ENCODE measurements around the gene NSD1. TPM values are rescaled to one million over a fixed set of nuclear protein-coding genes. Genes with fewer than 3 reads are reported as not detected.

The NSD1 gene
- total RNA-seq, 1 experiment from 2014 or later: 48.9 TPM

DNA sequence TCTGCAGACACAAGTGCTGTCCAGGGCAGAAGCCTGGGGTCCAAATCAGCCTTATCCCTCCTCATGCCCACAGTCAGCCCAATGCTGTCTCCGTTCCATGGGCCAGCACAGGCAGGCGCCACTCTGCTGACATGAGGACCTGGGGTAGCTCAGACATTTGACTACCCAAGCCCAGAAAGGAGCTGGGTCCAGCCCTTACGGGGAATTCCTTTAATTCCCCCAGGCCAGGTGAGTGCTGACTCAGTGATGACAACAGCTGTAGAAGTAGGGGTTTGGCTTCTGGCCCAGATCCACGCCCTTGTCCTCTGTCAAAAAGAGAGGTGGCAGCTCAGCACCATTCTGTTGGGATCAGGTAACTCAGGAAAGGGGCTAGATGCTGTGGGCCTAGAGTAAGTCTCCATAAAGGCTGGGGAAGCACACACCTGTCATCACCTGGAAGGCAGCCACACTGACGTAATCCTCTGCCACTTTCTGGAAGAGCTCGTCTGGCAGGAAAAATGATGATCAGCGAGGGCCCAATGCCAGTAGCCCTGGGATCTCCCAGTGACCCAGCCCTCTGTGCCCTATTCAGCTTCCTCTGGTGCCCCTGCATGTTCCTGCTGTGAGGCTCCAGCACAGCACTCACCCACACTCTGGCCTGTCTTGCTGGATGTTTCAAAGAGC is 168.1 kb downstream of the NSD1 start:
- H3K36me3 ChIP-seq (ENCODE audit: low read depth, low read length): peaks cover 13% of the 10 kb centered on the region; the same call in 1 of the 2 replicates
- peaks cover 25% of the 10 kb centered on the region for H4K20me1 ChIP-seq (ENCODE audit: low read length)
- H3K27ac ChIP-seq (ENCODE audit: low read length): peak overlapping the region; percentile 92
- H3F3A ChIP-seq (ENCODE audit: low read length, unreplicated experiment): peaks cover 19% of the 10 kb centered on the region
- no peaks in the 10 kb centered on the region for H3K27me3 ChIP-seq (ENCODE audit: low read length)
- peak; percentile 50 for ATAC-seq
- DNase-seq: peak; percentile 99
- TF ChIP-seq EZH2 (IDR thresholded peaks at IDR 0.05; ENCODE audit: low read length, unreplicated experiment): no peak
- no peak for TF ChIP-seq EZH2phosphoT487 (IDR thresholded peaks at IDR 0.05; ENCODE audit: borderline replicate concordance, low read length)
- TF ChIP-seq, protein P1, sequence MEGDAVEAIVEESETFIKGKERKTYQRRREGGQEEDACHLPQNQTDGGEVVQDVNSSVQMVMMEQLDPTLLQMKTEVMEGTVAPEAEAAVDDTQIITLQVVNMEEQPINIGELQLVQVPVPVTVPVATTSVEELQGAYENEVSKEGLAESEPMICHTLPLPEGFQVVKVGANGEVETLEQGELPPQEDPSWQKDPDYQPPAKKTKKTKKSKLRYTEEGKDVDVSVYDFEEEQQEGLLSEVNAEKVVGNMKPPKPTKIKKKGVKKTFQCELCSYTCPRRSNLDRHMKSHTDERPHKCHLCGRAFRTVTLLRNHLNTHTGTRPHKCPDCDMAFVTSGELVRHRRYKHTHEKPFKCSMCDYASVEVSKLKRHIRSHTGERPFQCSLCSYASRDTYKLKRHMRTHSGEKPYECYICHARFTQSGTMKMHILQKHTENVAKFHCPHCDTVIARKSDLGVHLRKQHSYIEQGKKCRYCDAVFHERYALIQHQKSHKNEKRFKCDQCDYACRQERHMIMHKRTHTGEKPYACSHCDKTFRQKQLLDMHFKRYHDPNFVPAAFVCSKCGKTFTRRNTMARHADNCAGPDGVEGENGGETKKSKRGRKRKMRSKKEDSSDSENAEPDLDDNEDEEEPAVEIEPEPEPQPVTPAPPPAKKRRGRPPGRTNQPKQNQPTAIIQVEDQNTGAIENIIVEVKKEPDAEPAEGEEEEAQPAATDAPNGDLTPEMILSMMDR (conservative IDR thresholded peaks at IDR 0.05; ENCODE audit: low read depth, low read length): no peak
- no peaks in the 10 kb centered on the region for H3K9me3 ChIP-seq (ENCODE audit: low read length)
- POLR2A ChIA-PET (ENCODE audit: unreplicated experiment): interaction anchor here (0.5 to 1.0 kb wide), 2 partner anchors 102 to 193 kb away, joined by 3 read pairs; no protein-coding TSS in a partner anchor
- CTCF ChIA-PET: interaction anchor here (0.5 to 1.8 kb wide), 8 partner anchors 9 to 215 kb away, joined by 3 to 9 read pairs (median 4); partner anchors contain the start of gene FGFR4
- H3K4me3 ChIP-seq (ENCODE audit: low read length): peak overlapping the region; percentile 86
- intact Hi-C loops (cut with micrococcal nuclease): loop anchor here (1.0 to 5.0 kb wide), 3 partner anchors 169 to 196 kb away; partner anchors contain the start of genes NSD1 and PDLIM7
- peaks cover 43% of the 10 kb centered on the region for H3K79me2 ChIP-seq (ENCODE audit: low read length)
- no TSS peak for BruUV-seq (replicated peaks)
- H3K4me2 ChIP-seq (ENCODE audit: low read length): peak overlapping the region; percentile 97
- peak overlapping the region; percentile 89 for H3K9ac ChIP-seq (ENCODE audit: low read length)
- H2AFZ ChIP-seq (ENCODE audit: low read length): no peak overlapping the region
- H3K9me2 ChIP-seq (replicated peaks; ENCODE audit: low read length): no peaks in the 10 kb centered on the region
- H3K4me1 ChIP-seq (ENCODE audit: insufficient read depth, low read length): peaks cover 53% of the 10 kb centered on the region

DNA sequence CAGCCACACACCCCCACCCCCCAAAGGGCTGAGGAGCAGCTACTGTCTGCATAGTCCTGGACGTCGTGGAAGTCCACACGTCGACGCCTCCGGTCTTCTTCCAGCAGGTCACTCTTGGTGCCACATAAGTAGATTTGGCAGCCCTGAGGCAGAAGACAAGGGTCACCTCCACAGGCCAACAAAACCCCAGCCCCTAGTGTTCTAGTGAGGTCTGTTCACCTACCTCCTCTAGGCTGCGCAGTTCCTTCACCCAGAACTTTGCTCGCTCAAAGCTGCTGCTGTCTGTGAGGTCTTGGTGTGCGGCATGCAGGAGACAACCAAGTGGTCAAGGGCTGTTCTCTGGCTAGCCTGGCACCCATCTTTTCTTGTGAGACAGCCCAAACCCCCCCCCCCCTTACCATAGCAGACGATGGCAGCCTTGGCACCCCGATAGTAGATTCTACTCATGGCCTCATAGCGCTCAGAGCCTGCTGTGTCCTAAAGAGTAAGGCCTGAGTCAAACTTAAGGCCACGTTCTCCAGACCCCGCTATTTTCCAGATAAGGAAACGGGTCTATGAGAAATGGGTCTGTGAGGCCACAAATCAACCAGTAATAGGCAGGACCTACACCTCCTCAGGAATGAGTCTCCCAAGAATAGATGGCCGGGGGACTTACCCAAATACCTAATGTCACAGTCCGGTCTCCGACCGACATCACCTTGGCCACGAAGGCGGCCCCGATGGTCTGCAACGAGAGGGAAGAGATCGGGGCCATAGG is 169.0 kb downstream of the NSD1 start:
- no TSS peak for BruUV-seq (replicated peaks)
- Histone ChIP-seq H3K9ac (ENCODE audit: low read length) (peak overlapping the region; percentile 89), H3K79me2 (ENCODE audit: low read length) (peaks cover 47% of the 10 kb centered on the region), H3K27ac (ENCODE audit: low read length) (peak overlapping the region; percentile 92), H3K4me3 (ENCODE audit: low read length) (peak overlapping the region; percentile 86), H4K20me1 (ENCODE audit: low read length) (peaks cover 25% of the 10 kb centered on the region), H3K4me2 (ENCODE audit: low read length) (peak overlapping the region; percentile 97), H3K36me3 (ENCODE audit: low read depth, low read length) (peaks cover 21% of the 10 kb centered on the region; the same call in 1 of the 2 replicates), H2AFZ (ENCODE audit: low read length) (peak overlapping the region; percentile 93; the same call in 1 of the 2 replicates), H3K27me3 (ENCODE audit: low read length) (no peaks in the 10 kb centered on the region), H3K4me1 (ENCODE audit: insufficient read depth, low read length) (peaks cover 53% of the 10 kb centered on the region), H3K9me3 (ENCODE audit: low read length) (no peaks in the 10 kb centered on the region), H3K9me2 (replicated peaks; ENCODE audit: low read length) (no peaks in the 10 kb centered on the region), H3F3A (ENCODE audit: low read length, unreplicated experiment) (peaks cover 19% of the 10 kb centered on the region)
- no peak for TF ChIP-seq EZH2 (IDR thresholded peaks at IDR 0.05; ENCODE audit: low read length, unreplicated experiment)
- no peak for TF ChIP-seq EZH2phosphoT487 (IDR thresholded peaks at IDR 0.05; ENCODE audit: borderline replicate concordance, low read length)
- TF ChIP-seq, protein P1 (conservative IDR thresholded peaks at IDR 0.05; ENCODE audit: low read depth, low read length): peak; percentile 40; the same call in 1 of the 2 replicates
- intact Hi-C loops (cut with micrococcal nuclease): loop anchor here (5.0 kb wide), 2 partner anchors 170 to 195 kb away; partner anchors contain the start of genes NSD1 and PDLIM7
- ChIA-PET CTCF (interaction anchor here (0.6 to 1.8 kb wide), 6 partner anchors 10 to 190 kb away, joined by 3 to 8 read pairs (median 4); no protein-coding TSS in a partner anchor), POLR2A (ENCODE audit: unreplicated experiment) (no interaction called here)
- DNase-seq (peak; percentile 48), ATAC-seq (peak; percentile 18)
